Astrocyte of the cerebellum (primary cell): ENCODE measurements around the gene CACNA1G.
A peak's percentile ranks its signal among the peaks of the same experiment; 100 is the strongest.

Experiments used
- DNase-seq: peaks from one replicate; pipeline ENCODE4 v3.0.0-alpha.2; 2011; ENCODE audit warnings: low read depth
- H3K4me3 ChIP-seq: 2 replicates; pipeline ENCODE4 v1.5.1; 2011; ENCODE audit warnings: mild to moderate bottlenecking, low read depth, low read length, moderate library complexity
- in situ Hi-C: cut with HindIII; loops from 2 replicates; pipeline ENCODE4 v1.10.0; 2017; ENCODE audit warnings: low sequenced_read_pairs
- TF ChIP-seq, protein P1 (sequence below): IDR thresholded peaks from 2 replicates; pipeline ENCODE4 v1.5.1; 2012; ENCODE audit warnings: low read length, low read depth, moderate library complexity, mild to moderate bottlenecking; ENCODE audit errors: missing control alignments

CACNA1G gene

DNA sequence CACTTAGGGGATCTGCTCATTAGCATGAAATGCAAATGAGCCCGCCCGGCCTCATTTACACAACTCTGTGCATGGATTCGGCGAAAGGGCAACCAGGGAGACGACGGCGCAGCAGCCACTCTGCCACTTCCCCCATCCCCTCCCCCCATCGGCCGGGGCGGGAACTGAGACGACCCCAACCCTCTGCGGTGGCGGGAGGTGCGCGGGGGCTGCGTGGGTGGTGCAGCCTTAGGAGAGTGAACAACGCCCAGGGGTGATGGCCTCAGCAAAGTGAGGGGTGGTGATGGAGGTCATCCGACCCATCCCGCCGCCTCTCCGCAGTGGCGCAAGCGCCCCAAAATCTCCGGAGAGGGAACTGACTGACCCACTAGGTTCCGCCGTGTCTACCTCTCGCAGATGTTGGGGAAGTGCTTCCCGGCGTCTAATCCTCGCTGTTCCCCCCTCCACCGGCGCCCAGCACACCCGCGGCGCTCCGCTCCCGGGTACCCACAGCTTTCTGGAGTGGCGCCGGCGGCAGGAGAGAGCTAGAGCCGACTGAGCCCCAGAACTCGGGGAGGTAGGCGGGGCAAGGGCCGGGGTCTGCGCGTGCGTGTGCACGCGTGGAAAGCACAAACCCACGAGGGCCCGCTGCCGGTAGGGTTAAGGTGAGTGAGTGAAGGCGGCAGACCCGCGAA lies 1.4 kb upstream of the CACNA1G start:
- TF ChIP-seq, protein P1, sequence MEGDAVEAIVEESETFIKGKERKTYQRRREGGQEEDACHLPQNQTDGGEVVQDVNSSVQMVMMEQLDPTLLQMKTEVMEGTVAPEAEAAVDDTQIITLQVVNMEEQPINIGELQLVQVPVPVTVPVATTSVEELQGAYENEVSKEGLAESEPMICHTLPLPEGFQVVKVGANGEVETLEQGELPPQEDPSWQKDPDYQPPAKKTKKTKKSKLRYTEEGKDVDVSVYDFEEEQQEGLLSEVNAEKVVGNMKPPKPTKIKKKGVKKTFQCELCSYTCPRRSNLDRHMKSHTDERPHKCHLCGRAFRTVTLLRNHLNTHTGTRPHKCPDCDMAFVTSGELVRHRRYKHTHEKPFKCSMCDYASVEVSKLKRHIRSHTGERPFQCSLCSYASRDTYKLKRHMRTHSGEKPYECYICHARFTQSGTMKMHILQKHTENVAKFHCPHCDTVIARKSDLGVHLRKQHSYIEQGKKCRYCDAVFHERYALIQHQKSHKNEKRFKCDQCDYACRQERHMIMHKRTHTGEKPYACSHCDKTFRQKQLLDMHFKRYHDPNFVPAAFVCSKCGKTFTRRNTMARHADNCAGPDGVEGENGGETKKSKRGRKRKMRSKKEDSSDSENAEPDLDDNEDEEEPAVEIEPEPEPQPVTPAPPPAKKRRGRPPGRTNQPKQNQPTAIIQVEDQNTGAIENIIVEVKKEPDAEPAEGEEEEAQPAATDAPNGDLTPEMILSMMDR, result no peak
- in situ Hi-C loops, result no loop called here
- DNase-seq, result no peak
- H3K4me3 ChIP-seq, result peak overlapping the region; percentile 36

DNA sequence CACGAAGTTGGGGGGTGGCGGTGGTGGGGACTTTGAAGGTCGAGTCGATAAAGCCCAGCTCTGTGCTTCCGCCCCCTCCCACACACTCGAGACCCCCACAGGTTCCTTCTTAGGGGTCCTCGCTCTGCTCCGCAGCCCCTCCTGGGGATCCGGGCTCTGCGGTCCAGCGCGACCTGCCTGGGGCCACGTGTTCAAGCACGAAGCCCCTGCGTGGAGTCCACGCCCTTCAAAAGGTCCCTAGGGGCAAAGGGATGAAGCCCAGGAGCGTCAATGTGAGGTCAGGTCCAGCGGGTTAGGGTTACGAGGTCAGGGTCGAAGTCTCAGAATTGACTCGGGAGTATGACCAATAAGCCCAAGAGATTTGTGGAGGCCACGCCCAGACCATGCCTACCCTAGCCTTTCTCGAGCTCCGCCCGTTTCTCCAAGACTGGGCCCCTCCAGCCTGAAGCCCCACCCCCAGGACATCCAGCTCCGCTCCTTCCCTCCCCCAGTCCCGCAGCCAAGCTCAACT lies 786 bp upstream of the CACNA1G start:
- H3K4me3 ChIP-seq, result peak overlapping the region; percentile 36
- in situ Hi-C loops, result loop anchor here (5.0 kb wide), 1 partner anchor 68 kb away; no protein-coding TSS in a partner anchor
- TF ChIP-seq, protein P1, result no peak
- DNase-seq, result no peak

DNA sequence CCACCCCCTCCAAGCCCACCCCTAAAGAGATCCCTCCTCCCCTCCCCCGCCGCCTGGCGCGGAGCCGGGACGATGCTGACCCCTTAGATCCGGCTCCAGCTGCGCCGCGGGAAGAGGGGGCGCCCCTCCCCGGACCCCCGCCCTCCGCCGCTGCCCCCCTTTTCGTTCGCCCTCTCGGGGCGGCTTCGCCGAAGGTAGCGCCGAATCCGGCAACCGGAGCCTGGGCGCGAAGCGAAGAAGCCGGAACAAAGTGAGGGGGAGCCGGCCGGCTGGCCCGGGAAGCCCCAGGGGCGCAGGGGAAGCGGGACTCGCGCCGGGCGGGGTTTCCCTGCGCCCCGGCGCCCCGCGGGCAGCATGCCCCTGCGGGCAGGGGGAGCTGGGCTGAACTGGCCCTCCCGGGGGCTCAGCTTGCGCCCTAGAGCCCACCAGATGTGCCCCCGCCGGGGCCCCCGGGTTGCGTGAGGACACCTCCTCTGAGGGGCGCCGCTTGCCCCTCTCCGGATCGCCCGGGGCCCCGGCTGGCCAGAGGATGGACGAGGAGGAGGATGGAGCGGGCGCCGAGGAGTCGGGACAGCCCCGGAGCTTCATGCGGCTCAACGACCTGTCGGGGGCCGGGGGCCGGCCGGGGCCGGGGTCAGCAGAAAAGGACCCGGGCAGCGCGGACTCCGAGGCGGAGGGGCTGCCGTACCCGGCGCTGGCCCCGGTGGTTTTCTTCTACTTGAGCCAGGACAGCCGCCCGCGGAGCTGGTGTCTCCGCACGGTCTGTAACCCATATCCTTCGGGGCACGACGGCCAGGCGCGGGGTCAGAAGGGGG lies 623 bp downstream of the CACNA1G start:
- in situ Hi-C loops, result loop anchor here (5.0 kb wide), 1 partner anchor 66 kb away; no protein-coding TSS in a partner anchor
- no peak for DNase-seq
- TF ChIP-seq, protein P1, result no peak
- H3K4me3 ChIP-seq, result peak overlapping the region; percentile 36

GRCh38 chr17:50561746-50562141 lies 1.2 kb downstream of the CACNA1G start:
- TF ChIP-seq, protein P1, result no peak
- in situ Hi-C loops, result loop anchor here (5.0 kb wide), 1 partner anchor 66 kb away; no protein-coding TSS in a partner anchor
- no peak for DNase-seq
- no peak overlapping the region for H3K4me3 ChIP-seq

GRCh38 chr17:50562242-50563091 lies 2.0 kb downstream of the CACNA1G start:
- in situ Hi-C loops, result loop anchor here (5.0 kb wide), 1 partner anchor 65 kb away; no protein-coding TSS in a partner anchor
- DNase-seq, result no peak
- TF ChIP-seq, protein P1, result no peak
- H3K4me3 ChIP-seq, result no peak overlapping the region

DNA sequence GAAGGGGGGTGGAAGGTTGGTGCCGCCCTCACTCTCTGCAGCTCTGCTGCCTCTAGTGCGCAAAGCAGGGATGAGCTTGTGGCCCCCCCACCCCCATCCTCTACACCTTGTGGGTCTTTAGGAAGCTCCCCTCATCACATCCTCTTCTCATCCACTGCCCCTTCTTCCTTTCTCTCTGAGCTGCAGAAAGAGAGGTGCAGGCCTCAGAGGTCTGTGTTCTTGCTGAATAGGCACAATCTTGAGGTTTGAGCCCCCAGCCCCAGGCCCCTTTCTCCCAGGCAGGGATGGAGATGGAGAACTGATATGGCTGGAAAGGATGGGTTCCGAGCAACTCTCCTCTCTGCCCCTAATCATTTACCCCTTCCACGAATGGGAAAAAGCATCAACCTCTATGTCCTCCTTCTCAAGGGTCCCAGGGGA lies 2.6 kb downstream of the CACNA1G start:
- no peak overlapping the region for H3K4me3 ChIP-seq
- in situ Hi-C loops, result loop anchor here (5.0 kb wide), 1 partner anchor 64 kb away; no protein-coding TSS in a partner anchor
- TF ChIP-seq, protein P1, result peak; percentile 7
- no peak for DNase-seq
